PC-3 (cell line): Measurements from ENCODE around the gene TM4SF20. TPM values are rescaled to one million over a fixed set of nuclear protein-coding genes. Genes with fewer than 3 reads are reported as not detected.
"Not testable (repeated sequence)": the region's sequence is repeated elsewhere in the genome, so short reads cannot be mapped to it uniquely, and the experiment has no call there.

Source experiments
- ATAC-seq: fragments of 200-7000 bp; cut with Tn5 transposase; 2 replicates; pipeline ENCODE4 v1.9.1; 2020; ENCODE audit warnings: mild to moderate bottlenecking, moderate library complexity
- BruUV-seq: library from RNA; stranded (reverse); fragments of 400-500 nt; replicated peaks from 2 replicates; lab custom pipeline; 2021; lab: Mats Ljungman, UMichigan
- CTCF ChIA-PET: fragments of 300-600 bp; sonication (Branson Sonifier 250); formaldehyde crosslinking; loops from one replicate; lab custom pipeline; 2022; ENCODE audit warnings: antibody characterized with exemption; lab: Charles Lee
- POLR2A ChIA-PET: fragments of 300-600 bp; sonication (Branson Sonifier 250); formaldehyde crosslinking; loops from one replicate; lab custom pipeline; 2022; ENCODE audit warnings: antibody characterized with exemption; ENCODE audit not compliant: unreplicated experiment; lab: Charles Lee
- DNase-seq: peaks from one replicate; pipeline ENCODE4 v3.0.0-alpha.2; 2015
- H2AFZ ChIP-seq: fragments of 300-600 bp; sonication (generic); 2 replicates; pipeline ENCODE4 v1.6.0; 2016; ENCODE audit warnings: antibody characterized with exemption, low read length
- H3F3A ChIP-seq: fragments of 300-600 bp; sonication (generic); one replicate; pipeline ENCODE4 v1.6.0; 2017; ENCODE audit warnings: antibody characterized with exemption, low read length, control low read depth, mild to moderate bottlenecking; ENCODE audit not compliant: unreplicated experiment
- H3K27ac ChIP-seq: fragments of 300-600 bp; sonication (generic); 2 replicates; pipeline ENCODE4 v1.5.1; 2016; ENCODE audit warnings: mild to moderate bottlenecking, low read length
- H3K27me3 ChIP-seq: fragments of 300-600 bp; sonication (generic); 2 replicates; pipeline ENCODE4 v1.6.1; 2016; ENCODE audit warnings: low read length, mixed read lengths
- H3K36me3 ChIP-seq: fragments of 300-600 bp; sonication (generic); 2 replicates; pipeline ENCODE4 v1.6.1; 2016; ENCODE audit warnings: low read depth, mixed run types, low read length, mixed read lengths
- H3K4me1 ChIP-seq: fragments of 300-600 bp; sonication (generic); 2 replicates; pipeline ENCODE4 v1.5.1; 2016; ENCODE audit warnings: low read length; ENCODE audit not compliant: insufficient read depth
- H3K4me2 ChIP-seq: fragments of 300-600 bp; sonication (generic); 2 replicates; pipeline ENCODE4 v1.6.0; 2016; ENCODE audit warnings: low read length
- H3K4me3 ChIP-seq: fragments of 300-600 bp; sonication (generic); 2 replicates; pipeline ENCODE4 v1.5.1; 2016; ENCODE audit warnings: mild to moderate bottlenecking, low read length, mixed read lengths
- H3K79me2 ChIP-seq: fragments of 300-600 bp; sonication (generic); 2 replicates; pipeline ENCODE4 v1.6.1; 2017; ENCODE audit warnings: low read length, mixed read lengths
- H3K9ac ChIP-seq: fragments of 300-600 bp; sonication (generic); 2 replicates; pipeline ENCODE4 v1.6.0; 2016; ENCODE audit warnings: mild to moderate bottlenecking, low read length
- H3K9me2 ChIP-seq: fragments of 300-600 bp; sonication (generic); replicated peaks from 2 replicates; pipeline ENCODE4 v1.6.1; 2016; ENCODE audit warnings: mixed run types, low read length, mixed read lengths
- H3K9me3 ChIP-seq: fragments of 300-600 bp; sonication (generic); 2 replicates; pipeline ENCODE4 v1.6.1; 2016; ENCODE audit warnings: low read length, mixed read lengths
- H4K20me1 ChIP-seq: fragments of 300-600 bp; sonication (generic); 2 replicates; pipeline ENCODE4 v1.6.1; 2016; ENCODE audit warnings: low read length, mixed read lengths
- EZH2 ChIP-seq: fragments of 300-600 bp; sonication (generic); IDR thresholded peaks from one replicate; pipeline ENCODE4 v1.6.1; 2017; ENCODE audit warnings: antibody characterized with exemption, mild to moderate bottlenecking, low read length; ENCODE audit not compliant: unreplicated experiment
- EZH2phosphoT487 ChIP-seq: fragments of 300-600 bp; sonication (generic); IDR thresholded peaks from 2 replicates; pipeline ENCODE4 v1.6.1; 2018; ENCODE audit warnings: mild to moderate bottlenecking, antibody characterized with exemption, low read length, borderline replicate concordance
- intact Hi-C: fragments of 100-400 bp; cut with micrococcal nuclease; formaldehyde crosslinking; loops from 2 replicates; pipeline ENCODE4 v1.9.0; 2023
- total RNA-seq: library from RNA; depleted of rRNA; stranded (reverse); fragments of >200 nt; gene quantifications from 2 replicates; pipeline ENCODE4 v1.2.3, GENCODE V29; 2014
- TF ChIP-seq, protein P1 (sequence below): fragments of 300-600 bp; sonication (generic); conservative IDR thresholded peaks from 2 replicates; pipeline ENCODE4 v1.5.1; 2017; ENCODE audit warnings: antibody characterized with exemption, low read depth, mild to moderate bottlenecking, low read length

TM4SF20 gene
- total RNA-seq, 1 experiment from 2014 or later = not detected

DNA sequence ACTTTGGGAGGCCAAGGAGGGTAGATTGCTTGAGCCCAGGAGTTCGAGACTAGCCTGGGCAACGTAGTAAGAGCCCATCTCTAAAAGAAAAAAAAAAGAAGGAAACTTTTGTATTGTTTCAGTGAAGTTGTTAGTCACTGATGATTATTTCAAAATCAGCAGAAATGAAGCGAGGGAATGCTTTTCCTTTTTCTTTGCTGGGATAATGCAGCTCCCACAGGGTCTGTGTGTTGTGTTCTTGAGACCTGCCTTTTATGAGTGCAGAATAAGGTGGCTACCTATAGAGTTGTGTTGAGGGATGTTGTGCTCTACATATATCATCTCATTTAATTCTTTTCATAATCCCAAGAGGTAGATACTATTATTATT lies 11.7 kb downstream of the TM4SF20 start:
- no peaks in the 10 kb centered on the region for H3K9me2 ChIP-seq
- 0 out of 2 replicates have a peak overlapping the region, but pooled peaks have one; percentile 27 for H2AFZ ChIP-seq
- no peaks in the 10 kb centered on the region for H4K20me1 ChIP-seq
- DNase-seq (no peak), ATAC-seq (no peak)
- no peak overlapping the region for H3K9ac ChIP-seq
- H3K9me3 ChIP-seq = no peaks in the 10 kb centered on the region
- ChIA-PET CTCF (no interaction called here), POLR2A (interaction anchor here (0.6 kb wide), 1 partner anchor 16 kb away, joined by 5 read pairs; no protein-coding TSS in a partner anchor)
- TF ChIP-seq, protein P1, sequence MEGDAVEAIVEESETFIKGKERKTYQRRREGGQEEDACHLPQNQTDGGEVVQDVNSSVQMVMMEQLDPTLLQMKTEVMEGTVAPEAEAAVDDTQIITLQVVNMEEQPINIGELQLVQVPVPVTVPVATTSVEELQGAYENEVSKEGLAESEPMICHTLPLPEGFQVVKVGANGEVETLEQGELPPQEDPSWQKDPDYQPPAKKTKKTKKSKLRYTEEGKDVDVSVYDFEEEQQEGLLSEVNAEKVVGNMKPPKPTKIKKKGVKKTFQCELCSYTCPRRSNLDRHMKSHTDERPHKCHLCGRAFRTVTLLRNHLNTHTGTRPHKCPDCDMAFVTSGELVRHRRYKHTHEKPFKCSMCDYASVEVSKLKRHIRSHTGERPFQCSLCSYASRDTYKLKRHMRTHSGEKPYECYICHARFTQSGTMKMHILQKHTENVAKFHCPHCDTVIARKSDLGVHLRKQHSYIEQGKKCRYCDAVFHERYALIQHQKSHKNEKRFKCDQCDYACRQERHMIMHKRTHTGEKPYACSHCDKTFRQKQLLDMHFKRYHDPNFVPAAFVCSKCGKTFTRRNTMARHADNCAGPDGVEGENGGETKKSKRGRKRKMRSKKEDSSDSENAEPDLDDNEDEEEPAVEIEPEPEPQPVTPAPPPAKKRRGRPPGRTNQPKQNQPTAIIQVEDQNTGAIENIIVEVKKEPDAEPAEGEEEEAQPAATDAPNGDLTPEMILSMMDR = no peak
- no peak for TF ChIP-seq EZH2phosphoT487
- no peak for TF ChIP-seq EZH2
- peak overlapping the region; percentile 62 for H3K27ac ChIP-seq
- H3K4me1 ChIP-seq = peaks cover 26% of the 10 kb centered on the region
- no peaks in the 10 kb centered on the region for H3K36me3 ChIP-seq
- no peak overlapping the region for H3K4me3 ChIP-seq
- no TSS peak for BruUV-seq
- H3K79me2 ChIP-seq = no peaks in the 10 kb centered on the region
- no peaks in the 10 kb centered on the region for H3K27me3 ChIP-seq
- H3F3A ChIP-seq = no peaks in the 10 kb centered on the region
- peak overlapping the region; percentile 50 for H3K4me2 ChIP-seq
- intact Hi-C loops = no loop called here

DNA sequence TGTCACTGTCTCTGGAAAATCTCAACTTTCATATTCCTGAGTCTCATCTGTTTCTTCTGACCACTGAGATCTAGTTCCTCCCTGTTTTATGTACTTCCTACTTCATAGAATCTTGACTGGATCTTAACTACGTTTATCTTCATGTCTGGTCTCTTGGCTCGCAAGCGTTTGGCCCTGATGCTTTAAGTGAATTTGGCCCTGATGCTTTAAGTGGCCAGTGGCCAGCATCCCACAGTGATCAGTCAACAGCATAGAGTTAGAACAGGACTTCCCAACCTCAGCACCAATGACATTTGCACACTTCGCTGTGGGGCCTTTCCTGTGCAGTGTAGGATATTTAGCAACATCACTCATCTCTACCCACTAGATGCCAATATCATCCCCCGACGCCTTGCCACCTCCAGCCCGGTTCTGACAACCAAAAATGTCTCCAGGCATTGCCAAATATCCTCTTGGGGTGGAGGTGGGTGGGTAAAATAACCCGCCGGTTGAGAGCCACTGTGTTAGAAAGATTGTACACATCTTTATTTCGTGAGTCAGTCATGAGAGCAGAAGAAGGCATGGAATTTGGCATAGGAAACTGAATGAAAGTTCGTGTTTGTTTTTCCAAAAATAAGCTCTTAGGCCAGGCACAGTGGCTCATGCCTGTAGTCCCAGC lies 12.2 kb downstream of the TM4SF20 start:
- Histone ChIP-seq H3K27ac (peak overlapping the region; percentile 62), H3K9ac (no peak overlapping the region), H3K4me1 (peaks cover 26% of the 10 kb centered on the region), H3K9me3 (no peaks in the 10 kb centered on the region), H3K9me2 (no peaks in the 10 kb centered on the region), H3K79me2 (no peaks in the 10 kb centered on the region), H3K27me3 (no peaks in the 10 kb centered on the region), H3K36me3 (no peaks in the 10 kb centered on the region), H3K4me2 (peak overlapping the region; percentile 50), H3K4me3 (no peak overlapping the region), H2AFZ (0 out of 2 replicates have a peak overlapping the region, but pooled peaks have one; percentile 27), H4K20me1 (no peaks in the 10 kb centered on the region), H3F3A (no peaks in the 10 kb centered on the region)
- no TSS peak for BruUV-seq
- TF ChIP-seq, protein P1 = no peak
- TF ChIP-seq EZH2 (no peak), EZH2phosphoT487 (no peak)
- intact Hi-C loops = no loop called here
- ATAC-seq = peak; percentile 87
- ChIA-PET POLR2A (interaction anchor here (0.6 kb wide), 1 partner anchor 16 kb away, joined by 5 read pairs; no protein-coding TSS in a partner anchor), CTCF (no interaction called here)
- peak; percentile 81 for DNase-seq

DNA sequence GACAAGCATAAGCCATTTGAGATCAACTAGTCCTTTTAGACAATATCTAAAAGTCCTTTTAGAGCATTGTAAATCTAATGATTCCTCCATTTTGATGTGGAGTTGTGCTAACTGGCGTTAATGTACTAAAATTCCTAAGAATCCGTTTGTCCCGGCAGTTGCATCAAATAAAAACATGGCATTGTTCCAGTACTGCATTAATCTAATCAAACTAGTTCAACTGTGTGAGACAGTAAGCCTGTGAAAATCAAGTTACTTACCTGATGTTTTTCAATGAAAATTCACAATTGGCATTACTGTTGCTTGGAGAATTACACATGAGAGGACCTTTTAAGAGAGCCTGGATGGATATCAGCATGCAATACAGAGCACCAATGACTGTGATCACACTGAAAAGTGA lies 13.3 kb downstream of the TM4SF20 start:
- Histone ChIP-seq H3K4me1 (peaks cover 18% of the 10 kb centered on the region), H3K9ac (no peak overlapping the region), H3K9me2 (no peaks in the 10 kb centered on the region), H3K27me3 (no peaks in the 10 kb centered on the region), H2AFZ (no peak overlapping the region), H3F3A (no peaks in the 10 kb centered on the region), H3K79me2 (no peaks in the 10 kb centered on the region), H3K4me2 (no peak overlapping the region), H3K4me3 (no peak overlapping the region), H4K20me1 (no peaks in the 10 kb centered on the region), H3K36me3 (no peaks in the 10 kb centered on the region), H3K9me3 (no peaks in the 10 kb centered on the region), H3K27ac (no peak overlapping the region)
- ChIA-PET CTCF (no interaction called here), POLR2A (no interaction called here)
- TF ChIP-seq EZH2 (no peak), EZH2phosphoT487 (no peak)
- TF ChIP-seq, protein P1 = no peak
- DNase-seq (no peak), ATAC-seq (no peak)
- BruUV-seq = no TSS peak
- intact Hi-C loops = no loop called here

DNA sequence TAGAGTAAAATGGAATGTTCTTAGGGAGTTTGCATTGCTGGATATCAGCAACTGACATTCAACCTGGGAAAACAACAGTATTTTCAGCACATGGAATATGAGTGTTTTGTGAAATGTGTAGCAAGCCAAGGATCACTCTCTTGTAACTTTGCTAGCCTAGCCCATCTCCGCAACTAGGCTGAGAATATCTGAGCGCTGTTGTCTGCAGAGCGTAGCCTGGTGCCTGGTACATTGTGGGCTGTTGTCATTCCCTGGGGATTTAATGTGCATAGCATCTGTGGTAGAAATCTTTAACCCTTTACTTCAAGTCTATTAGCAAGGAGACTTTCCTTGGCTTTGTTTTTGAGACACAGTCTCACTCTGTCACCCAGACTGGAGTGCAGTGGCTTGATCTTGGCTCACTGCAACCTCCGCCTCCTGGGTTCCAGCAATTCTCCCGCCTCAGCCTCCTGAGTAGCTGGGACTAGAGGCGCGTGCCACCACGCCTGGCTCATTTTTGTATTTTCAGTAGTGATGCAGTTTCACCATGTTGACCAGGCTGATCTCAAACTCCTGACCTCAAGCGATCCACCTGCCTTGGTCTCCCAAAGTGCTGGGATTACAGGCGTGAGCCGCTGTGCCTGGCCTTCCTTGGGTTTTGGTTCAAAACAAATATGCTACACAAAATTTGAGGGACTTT lies 14.4 kb downstream of the TM4SF20 start:
- H3K79me2 ChIP-seq, H2AFZ ChIP-seq, BruUV-seq, H3K36me3 ChIP-seq, POLR2A ChIA-PET, H3K4me3 ChIP-seq, DNase-seq, H3K9ac ChIP-seq, H3F3A ChIP-seq, CTCF ChIA-PET, H3K27me3 ChIP-seq, ATAC-seq, H4K20me1 ChIP-seq, H3K27ac ChIP-seq, intact Hi-C loops, H3K4me2 ChIP-seq, H3K9me3 ChIP-seq, H3K9me2 ChIP-seq: not testable (repeated sequence)
- peaks cover 13% of the 10 kb centered on the region for H3K4me1 ChIP-seq
